NCI-H82 (cell line): ENCODE results near the gene MCL1.

Experiments
- DNase-seq: peaks from one replicate; lab custom pipeline; 2025; lab: John Stamatoyannopoulos, UW

MCL1 gene

GRCh38 chr1:150555971-150556865 is 23.2 kb downstream of the MCL1 start:
- no peak for DNase-seq

DNA sequence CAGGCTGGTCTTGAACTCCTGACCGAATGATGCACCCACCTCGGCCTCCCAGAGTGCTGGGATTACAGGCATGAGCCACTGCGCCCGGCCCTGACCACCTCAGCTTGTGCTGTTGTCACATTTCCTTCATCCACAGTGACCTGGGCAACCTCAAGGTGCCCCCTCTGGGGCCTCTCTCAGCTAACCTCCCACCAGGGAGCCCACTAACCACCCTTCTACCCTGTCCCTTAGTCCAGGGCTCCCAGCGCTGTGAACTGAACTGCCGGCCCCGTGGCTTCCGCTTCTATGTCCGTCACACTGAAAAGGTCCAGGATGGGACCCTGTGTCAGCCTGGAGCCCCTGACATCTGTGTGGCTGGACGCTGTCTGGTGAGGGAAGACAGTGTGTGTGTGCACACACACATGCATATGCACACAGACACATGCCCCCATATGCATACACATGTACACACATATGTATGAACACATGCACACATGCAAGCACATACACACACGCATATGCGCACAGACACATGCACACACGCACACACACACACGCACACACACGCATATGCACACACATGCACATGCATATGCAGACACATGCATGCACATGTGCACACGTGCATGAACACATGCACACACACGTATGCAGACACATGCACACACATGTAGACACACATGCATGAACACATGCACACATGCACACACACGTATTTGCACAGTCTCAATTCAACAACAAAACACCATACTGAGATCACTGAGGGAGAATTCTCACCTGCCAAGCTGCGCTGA is 24.0 kb downstream of the MCL1 start:
- no peak for DNase-seq

DNA sequence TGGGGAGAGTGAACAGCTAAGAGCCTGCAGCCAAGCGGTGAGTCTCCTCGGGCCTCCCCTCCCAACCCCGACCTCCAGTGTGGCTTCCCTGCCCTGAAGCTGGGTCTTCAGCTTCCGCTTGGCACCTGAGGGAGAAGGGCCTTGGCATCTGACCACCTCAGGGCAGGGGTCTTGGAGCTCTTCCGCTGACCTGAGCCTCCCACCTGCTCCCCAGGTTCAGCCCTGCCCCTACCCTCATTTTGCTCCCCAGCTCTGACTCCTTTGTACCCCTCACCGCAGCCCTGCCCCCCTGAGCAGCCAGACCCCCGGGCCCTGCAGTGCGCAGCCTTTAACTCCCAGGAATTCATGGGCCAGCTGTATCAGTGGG is 25.3 kb downstream of the MCL1 start:
- no peak for DNase-seq

DNA sequence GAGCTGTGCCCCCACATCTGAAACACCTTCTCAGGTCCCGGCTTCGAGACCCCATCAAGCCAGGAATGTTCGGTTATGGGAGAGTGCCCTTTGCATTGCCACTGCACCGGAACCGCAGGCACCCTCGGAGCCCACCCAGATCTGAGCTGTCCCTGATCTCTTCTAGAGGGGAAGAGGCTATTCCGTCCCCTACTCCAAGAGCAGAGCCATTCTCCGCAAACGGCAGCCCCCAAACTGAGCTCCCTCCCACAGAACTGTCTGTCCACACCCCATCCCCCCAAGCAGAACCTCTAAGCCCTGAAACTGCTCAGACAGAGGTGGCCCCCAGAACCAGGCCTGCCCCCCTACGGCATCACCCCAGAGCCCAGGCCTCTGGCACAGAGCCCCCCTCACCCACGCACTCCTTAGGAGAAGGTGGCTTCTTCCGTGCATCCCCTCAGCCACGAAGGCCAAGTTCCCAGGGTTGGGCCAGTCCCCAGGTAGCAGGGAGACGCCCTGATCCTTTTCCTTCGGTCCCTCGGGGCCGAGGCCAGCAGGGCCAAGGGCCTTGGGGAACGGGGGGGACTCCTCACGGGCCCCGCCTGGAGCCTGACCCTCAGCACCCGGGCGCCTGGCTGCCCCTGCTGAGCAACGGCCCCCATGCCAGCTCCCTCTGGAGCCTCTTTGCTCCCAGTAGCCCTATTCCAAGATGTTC is 25.9 kb downstream of the MCL1 start:
- no peak for DNase-seq

GRCh38 chr1:150552911-150553289 is 26.5 kb downstream of the MCL1 start:
- no peak for DNase-seq

DNA sequence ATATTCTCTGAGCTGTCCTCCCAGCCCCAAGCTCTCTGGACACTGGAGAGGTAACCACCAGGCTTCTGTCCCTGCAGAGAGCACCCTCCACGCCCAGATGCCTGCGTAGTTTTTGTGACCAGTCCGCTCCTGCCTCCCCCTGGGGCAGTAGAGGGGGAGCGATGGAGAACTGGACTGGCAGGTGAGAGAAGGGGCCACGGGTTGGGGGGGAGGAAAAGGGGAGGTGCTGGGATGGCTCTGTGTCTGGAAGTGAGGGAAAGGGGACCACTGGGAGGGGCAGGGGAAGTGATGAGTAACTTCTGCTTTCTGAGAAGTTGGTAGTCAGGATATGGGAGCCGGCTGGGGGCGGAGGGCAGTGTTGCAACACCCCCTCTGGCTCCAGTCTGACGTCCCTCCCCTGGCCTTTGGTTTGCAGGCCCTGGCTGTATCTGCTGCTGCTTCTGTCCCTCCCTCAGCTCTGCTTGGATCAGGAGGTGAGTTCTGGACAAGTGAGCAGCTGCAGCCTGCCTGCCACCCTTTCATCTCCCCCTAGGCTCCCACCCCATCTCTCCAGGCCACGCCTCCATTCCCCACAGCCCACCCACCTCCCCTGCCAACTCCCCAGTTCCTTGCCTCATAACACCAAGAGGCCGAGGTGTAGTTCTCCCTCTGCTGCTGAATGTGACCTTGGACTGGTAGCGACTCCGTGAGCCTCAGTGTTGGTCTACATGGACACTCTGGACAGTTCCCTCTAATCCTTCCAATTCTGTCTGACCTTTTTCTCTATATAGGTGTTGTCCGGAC is 27.1 kb downstream of the MCL1 start:
- peak; percentile 31 for DNase-seq

GRCh38 chr1:150551784-150552127 is 27.7 kb downstream of the MCL1 start:
- DNase-seq: no peak

- DNase-seq: peak; percentile 85
Measured at GRCh38 chr1:150551051-150551783, 28.2 kb downstream of the MCL1 start.

DNA sequence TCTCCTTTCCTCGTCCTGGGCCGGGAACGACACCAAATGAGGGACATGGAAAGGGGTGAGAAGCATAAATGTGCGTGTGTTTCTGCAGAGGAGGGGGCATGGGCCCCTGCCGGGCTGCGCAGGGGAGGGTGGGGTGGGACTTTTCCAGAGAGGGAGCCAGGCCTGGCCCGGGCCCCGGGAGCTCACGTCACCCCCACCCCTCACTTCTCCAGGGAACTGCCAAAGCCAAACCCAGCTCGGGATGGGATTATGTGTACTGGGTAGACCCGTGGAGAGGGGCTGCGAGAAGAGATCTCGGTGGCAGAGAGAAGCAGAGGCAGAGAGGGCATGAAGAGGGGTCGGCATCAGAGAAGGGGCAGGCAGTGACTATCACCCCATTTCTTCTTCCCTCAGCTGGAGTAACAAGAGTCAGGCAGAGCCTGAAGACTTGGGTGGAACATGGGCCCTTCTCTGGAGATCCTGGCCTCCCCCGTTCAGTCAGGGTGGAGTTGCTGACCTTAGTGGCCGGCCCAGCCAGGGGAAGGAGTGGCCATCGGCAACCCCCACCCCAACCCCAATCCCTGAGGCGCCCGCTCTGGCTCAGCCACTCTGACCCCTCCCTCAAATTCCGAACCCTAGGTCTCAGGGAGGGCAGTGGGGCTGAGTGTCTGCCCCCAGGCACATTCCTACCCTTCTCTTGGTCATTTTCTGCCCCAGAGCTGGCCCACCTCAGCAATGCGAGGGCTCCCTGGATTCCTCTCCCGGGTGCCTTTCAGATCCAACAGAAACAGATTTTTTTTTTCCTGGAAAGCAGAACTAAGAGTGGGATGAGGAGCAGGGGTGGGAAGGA is 29.0 kb downstream of the MCL1 start:
- DNase-seq: no peak

- DNase-seq: no peak
Measured at GRCh38 chr1:150549496-150550221, 29.8 kb downstream of the MCL1 start.

DNA sequence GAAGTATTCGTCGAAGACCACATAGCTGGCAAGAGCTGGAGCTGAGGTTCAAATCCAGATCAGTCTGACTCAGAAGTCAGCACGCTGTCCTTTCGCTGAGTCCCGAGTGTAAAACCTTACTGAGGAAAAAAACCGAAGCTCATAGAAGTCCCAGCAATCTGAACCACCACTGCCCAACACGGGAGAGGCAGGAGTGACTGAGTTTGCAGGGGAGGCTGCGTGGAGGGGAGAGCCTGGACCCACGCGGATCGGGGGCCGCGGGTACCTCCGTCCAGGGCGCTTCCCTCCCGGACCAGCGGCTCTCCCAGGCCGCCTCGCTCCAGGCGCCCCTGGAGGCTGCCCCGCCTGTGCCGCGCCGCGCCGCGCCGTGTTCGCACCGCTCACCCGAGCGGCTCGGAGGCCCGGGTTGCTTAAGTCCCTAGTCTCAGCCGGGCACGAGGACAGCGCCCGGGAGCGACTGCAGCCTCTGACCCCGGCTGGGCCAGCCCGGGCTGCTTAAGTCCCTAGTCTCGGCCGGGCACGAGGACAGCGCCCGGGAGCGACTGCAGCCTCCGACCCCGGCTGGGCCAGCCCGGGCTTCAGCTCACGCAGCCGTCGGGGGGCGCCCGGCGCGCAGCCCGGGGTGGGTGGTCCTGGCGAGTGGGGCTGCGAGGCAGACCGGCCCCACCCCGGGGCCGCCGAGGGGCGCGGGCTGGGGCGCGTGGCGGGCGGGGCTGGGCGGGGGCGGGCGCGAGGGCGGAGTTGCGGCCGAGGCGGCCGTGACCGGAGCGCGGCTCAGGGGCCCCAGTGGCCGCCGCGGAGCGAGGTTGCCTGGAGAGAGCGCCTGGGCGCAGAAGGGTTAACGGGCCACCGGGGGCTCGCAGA is 30.5 kb downstream of the MCL1 start, which contains the start of gene ADAMTSL4:
ADAMTSL4 (plus strand) TSS at position 777 of the 864 bp plus-strand sequence. CDS start 2,881 bp downstream, outside the sequence.
- DNase-seq: peak; percentile 78

- DNase-seq: no peak
Measured at GRCh38 chr1:150548324-150548631, 31.1 kb downstream of the MCL1 start.

GRCh38 chr1:150546294-150546937 is 33.0 kb downstream of the MCL1 start:
- DNase-seq: no peak

DNA sequence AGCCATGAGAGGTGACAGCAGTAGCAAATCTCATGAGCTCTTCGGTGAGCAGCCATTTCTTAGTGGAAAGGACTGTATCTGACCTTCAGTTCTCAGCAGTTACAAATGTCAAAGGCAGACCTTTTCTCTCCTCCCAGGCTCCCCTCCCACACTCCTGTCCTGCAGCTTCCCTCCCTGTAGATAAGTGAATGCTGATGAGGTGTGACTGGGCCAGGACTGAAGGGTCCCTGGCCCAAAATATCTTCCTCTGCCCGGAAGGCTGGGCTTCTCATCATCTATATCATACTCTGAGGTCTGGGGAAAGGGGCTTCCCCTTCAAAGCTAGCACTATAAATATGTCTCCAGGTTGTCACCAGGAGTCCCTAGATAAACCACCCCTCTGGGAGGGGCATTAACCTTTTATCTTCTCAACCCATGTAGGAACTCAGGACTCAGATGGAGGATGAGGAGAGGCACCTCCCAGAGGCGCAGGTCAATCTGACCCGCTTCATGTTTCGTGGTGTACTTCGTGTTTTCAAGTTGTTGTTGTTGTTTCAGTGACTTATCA is 33.9 kb downstream of the MCL1 start:
- no peak for DNase-seq

- DNase-seq: peak; percentile 58
Measured at GRCh38 chr1:150544204-150544603, 35.2 kb downstream of the MCL1 start.

DNA sequence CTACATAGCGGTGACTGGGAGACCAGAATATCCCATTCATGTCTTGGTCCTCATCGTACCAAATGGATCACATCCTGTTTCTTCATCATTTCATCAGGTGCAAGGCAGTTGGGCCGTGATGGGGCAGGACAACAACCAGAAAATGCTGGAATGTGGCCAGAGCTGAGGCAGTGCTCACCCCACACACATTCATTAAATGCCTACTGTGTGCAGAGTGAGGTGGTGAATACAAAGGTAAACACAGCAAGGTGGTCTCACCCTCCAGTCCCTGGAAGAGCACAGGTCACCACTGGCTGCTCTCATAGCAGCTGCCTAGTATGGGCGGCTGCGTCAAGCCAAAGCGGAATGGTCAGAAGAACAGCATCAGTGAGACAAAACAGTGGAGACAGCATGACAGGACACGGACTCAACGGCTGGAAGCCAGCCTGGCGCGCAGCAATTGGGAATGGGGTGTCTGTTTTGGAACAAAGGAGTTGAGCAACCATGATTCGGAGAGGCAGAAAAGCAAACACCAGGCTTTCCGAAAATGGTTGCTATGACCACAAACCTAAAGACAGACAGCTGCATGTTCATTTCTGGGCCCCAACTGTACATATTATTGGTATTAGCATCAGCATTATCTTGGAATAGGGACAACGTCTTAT is 35.8 kb downstream of the MCL1 start:
- DNase-seq: peak; percentile 36
